ENCODE results near the gene ACTN2.

Gene ACTN2

GRCh38 chr1:236691348-236691747 lies 5.0 kb downstream of the ACTN2 start:
- DNase-seq (ENCODE audit: low read depth in 2 of 2), result no peak

- no peak for DNase-seq (ENCODE audit: low read depth in 2 of 2)
Observed at GRCh38 chr1:236692128-236692527, 5.8 kb downstream of the ACTN2 start.

- DNase-seq (ENCODE audit: low read depth in 2 of 2), result no peak
Observed at GRCh38 chr1:236692742-236693141, 6.4 kb downstream of the ACTN2 start.

GRCh38 chr1:236699366-236699765 lies 13.1 kb downstream of the ACTN2 start:
- no peak for DNase-seq (ENCODE audit: low read depth in 2 of 2)

GRCh38 chr1:236700903-236701302 lies 14.6 kb downstream of the ACTN2 start:
- no peak for DNase-seq (ENCODE audit: low read depth in 2 of 2)

GRCh38 chr1:236701782-236702181 lies 15.5 kb downstream of the ACTN2 start:
- no peak for DNase-seq (ENCODE audit: low read depth in 2 of 2)

- no peak for DNase-seq (ENCODE audit: low read depth in 2 of 2)
Observed at GRCh38 chr1:236702791-236703394, 16.6 kb downstream of the ACTN2 start.

GRCh38 chr1:236705771-236706170 lies 19.5 kb downstream of the ACTN2 start:
- no peak for DNase-seq (ENCODE audit: low read depth in 2 of 2)

- DNase-seq (ENCODE audit: low read depth in 2 of 2), result no peak
Observed at GRCh38 chr1:236706183-236706582, 19.9 kb downstream of the ACTN2 start.

GRCh38 chr1:236710328-236710892 lies 24.1 kb downstream of the ACTN2 start:
- no peak for DNase-seq (ENCODE audit: low read depth in 2 of 2)

GRCh38 chr1:236716160-236716559 lies 29.9 kb downstream of the ACTN2 start:
- no peak for DNase-seq (ENCODE audit: low read depth in 2 of 2)

- no peak for DNase-seq (ENCODE audit: low read depth in 2 of 2)
Observed at GRCh38 chr1:236717811-236718210, 31.5 kb downstream of the ACTN2 start.

- no peak for DNase-seq (ENCODE audit: low read depth in 2 of 2)
Observed at GRCh38 chr1:236718328-236718727, 32.0 kb downstream of the ACTN2 start.

GRCh38 chr1:236720206-236720605 lies 33.9 kb downstream of the ACTN2 start:
- no peak for DNase-seq (ENCODE audit: low read depth in 2 of 2)

- DNase-seq (ENCODE audit: low read depth in 2 of 2), result no peak
Observed at GRCh38 chr1:236720611-236721010, 34.3 kb downstream of the ACTN2 start.

- no peak for DNase-seq (ENCODE audit: low read depth in 2 of 2)
Observed at GRCh38 chr1:236724049-236724448, 37.8 kb downstream of the ACTN2 start.

GRCh38 chr1:236724506-236724905 lies 38.2 kb downstream of the ACTN2 start:
- no peak for DNase-seq (ENCODE audit: low read depth in 2 of 2)

- no peak for DNase-seq (ENCODE audit: low read depth in 2 of 2)
Observed at GRCh38 chr1:236725668-236726067, 39.4 kb downstream of the ACTN2 start.

GRCh38 chr1:236727521-236727920 lies 41.2 kb downstream of the ACTN2 start:
- no peak for DNase-seq (ENCODE audit: low read depth in 2 of 2)

GRCh38 chr1:236728752-236729151 lies 42.5 kb downstream of the ACTN2 start:
- DNase-seq (ENCODE audit: low read depth in 2 of 2), result no peak

- no peak for DNase-seq (ENCODE audit: low read depth in 2 of 2)
Observed at GRCh38 chr1:236733653-236734052, 47.4 kb downstream of the ACTN2 start.

GRCh38 chr1:236734141-236734765 lies 48.0 kb downstream of the ACTN2 start:
- DNase-seq (ENCODE audit: low read depth in 2 of 2), result no peak

GRCh38 chr1:236736761-236737160 lies 50.5 kb downstream of the ACTN2 start:
- no peak for DNase-seq (ENCODE audit: low read depth in 2 of 2)

GRCh38 chr1:236741753-236742152 lies 55.5 kb downstream of the ACTN2 start:
- no peak for DNase-seq (ENCODE audit: low read depth in 2 of 2)

Measured in fibroblast of skin of left quadriceps (primary cell).